ENCODE measurements around the gene ZNF335.
"Not testable (repeated sequence)": the region's sequence is repeated elsewhere in the genome, so short reads cannot be mapped to it uniquely, and the experiment has no call there.

ZNF335 gene

DNA sequence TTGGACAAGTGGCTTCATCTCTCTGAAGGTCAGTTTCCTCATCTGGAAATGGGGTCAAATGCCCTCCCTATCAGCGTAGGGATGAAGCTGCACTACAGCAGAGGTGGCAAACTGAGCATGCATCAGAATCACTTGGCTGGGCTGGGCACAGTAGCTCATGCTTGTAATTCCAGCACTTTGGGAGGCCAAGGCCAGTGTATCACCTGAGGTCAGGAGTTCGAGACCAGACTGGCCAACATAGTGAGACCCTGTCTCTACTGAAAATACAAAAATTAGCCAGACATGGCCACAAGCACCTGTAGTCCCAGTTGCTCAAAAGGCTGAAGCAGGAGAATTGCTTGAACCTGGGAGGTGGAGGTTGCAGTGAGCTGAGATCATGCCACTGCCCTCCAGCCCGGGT is 30.0 kb upstream of the ZNF335 start:
- no peak for DNase-seq

DNA sequence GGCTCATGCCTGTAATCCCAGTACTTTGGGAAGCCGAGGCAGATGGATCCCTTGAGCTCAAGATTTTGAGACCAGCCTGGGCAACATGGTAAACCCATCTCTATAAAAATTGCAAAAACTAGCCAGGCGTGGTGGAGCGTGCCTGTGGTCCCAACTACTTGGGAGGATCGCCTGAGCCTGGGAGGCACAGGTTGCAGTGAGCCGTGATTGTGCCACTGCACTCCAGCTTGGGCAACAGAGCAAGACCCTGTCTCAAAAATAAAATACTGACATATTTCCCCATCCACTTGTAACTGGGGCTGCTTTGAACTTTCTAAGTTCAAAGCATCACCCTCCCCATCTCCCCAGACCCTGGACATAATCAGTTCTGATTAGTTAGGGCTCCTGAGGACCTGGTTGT is 29.5 kb upstream of the ZNF335 start:
- DNase-seq: no peak

DNA sequence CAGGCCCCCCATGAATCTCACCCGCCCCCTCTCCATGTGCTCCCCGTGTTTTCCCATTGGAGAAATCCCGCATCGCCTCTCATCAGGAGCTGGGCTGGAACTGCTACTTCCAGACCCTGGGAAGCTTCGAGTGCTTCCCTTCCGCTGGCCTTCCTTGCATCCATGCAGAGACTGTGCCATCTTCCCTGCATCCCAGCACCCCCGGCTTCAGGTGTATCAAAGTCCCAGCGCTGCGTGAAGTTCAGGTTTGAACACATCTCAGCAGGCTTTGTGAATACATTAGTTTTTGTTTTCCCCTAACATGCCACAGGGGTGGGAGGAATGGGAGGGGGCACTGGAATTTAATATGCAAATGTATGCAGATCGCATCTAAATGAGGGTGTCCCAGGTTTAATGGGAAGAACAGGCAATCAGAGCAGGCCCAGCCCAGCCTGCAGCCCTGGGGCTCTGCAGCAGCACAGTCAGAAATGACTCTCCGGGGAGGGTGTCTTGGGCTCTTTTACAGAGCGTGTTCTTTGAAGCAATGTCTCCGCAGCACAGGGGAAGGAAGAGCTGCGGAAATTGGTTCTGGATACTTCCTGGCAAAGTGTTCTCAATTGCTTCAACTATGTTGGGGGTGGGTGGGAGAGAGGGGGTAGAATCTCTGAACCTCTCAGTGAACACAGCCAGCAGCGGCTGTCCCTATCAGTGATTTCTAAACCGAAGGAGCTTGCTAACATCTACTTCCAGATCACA is 28.4 kb upstream of the ZNF335 start:
- peak in 1 of 5 donors; percentile 39 for DNase-seq

DNA sequence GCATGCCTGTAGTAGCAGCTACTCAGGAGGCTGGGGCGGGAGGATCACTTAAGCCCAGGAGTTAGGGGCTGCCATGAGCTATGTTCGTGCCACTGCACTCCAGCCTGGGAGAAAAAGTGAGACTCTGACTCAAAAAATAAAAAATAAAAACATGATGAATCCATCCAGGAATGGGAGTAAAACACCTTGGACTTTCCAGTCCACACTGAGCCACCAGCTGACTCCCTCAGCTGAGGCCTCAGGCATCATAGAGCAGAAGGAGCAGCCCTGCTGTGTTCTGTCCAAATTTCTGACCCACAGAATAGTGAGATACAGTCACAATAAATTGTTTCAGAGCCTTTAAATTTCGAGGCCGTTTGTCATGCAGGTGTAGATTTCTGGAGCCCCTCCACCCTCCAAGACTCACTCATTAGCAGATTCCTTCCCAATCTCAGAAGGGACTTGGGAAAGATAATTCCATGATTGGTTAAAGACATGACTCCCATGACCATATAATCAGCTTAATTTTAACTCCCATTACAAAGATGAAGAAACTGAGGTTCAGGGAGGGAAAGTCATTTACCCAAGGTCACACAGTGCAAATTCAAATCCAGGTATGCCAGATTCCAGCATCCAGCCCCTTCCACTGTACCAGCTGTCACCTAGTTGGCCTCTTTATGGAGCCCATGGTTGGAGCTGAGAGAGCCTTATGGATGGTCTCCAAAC is 27.7 kb upstream of the ZNF335 start:
- DNase-seq: no peak

DNA sequence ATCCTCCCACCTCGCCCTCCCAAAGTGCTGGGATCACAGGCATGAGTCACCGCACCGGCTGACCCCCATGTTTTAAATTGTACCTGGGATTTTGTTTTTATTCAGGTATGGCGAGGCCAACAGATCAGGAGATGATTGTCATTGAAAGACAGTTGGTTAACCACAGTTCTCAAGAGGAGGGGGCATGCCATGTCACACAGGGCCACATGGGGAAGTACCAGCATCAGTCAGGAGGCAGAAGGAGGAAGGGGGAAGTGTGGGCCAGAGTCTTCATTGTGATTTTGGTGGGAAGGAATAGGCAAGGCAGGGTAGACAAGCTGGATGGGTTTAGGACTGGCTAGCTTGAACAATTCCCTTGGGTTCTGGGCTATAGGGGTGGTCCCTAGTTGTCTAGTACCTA is 26.8 kb upstream of the ZNF335 start:
- peak in 1 of 5 donors; percentile 32 for DNase-seq

DNA sequence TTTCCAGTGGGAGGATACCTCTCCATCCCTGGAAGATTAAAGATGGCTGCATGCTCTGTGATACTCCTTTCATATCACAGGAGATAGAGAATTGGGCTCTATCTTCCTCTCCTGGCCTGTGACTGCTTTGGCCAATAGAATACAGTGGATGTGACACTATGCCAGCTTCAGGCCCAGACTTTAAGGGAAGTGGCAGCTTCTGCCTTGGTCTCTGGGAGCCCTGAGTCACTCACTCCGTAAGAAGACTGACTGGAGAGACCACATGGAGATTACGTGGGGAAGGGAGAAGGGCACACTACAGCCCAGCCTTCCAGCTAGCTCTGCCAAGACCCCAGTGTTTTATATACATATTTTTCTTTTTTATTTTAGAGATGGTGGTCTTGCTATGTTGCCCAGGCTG is 26.3 kb upstream of the ZNF335 start:
- DNase-seq: no peak

DNA sequence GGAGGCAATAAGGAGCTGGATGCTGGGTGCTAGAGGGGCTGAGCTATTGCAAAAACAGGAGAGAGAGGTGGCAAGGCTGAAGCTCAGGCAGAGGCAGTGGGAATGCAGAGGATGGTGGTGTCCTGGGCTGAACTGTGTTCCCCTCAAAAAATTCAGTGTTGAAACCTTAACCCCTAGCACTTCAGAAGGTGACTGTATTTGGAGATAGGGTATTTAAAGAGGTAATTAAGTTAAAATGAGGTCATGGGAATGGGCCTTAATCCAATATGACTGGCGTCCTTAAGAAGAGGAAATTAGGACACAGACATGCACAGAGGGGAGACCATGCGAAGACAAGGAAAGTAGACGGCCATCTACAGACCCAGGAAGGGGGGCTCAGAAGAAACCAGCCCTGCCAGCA is 25.2 kb upstream of the ZNF335 start:
- DNase-seq: no peak

DNA sequence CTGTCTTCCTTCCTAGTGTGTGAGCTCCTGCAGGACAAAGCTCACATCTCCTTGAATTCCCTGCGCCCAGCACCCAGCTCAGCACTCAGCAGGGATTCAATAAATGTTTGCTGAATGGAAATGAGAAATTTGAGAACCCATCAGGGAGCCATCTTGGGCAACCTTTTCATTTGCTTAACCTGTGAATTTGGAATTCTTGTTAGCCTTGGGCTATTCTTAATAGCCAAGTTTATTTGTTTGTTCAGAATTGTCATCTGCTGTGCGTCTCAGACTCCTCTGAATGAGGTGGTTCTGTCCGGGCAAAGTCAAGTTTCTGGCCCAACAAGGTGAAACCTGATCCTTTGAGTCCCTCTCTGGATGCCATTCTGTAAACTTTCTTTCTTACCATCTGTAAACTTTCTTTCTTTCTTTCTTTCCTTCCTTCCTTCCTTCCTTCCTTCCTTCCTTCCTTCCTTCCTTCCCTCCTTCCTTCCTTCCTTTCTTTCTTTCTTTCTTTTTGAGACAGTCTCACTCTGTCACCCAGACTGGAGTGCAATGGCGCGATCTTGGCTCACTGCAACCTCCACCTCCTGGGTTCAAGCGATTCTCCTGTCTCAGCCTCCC is 23.6 kb upstream of the ZNF335 start:
- DNase-seq: not testable (repeated sequence)

DNA sequence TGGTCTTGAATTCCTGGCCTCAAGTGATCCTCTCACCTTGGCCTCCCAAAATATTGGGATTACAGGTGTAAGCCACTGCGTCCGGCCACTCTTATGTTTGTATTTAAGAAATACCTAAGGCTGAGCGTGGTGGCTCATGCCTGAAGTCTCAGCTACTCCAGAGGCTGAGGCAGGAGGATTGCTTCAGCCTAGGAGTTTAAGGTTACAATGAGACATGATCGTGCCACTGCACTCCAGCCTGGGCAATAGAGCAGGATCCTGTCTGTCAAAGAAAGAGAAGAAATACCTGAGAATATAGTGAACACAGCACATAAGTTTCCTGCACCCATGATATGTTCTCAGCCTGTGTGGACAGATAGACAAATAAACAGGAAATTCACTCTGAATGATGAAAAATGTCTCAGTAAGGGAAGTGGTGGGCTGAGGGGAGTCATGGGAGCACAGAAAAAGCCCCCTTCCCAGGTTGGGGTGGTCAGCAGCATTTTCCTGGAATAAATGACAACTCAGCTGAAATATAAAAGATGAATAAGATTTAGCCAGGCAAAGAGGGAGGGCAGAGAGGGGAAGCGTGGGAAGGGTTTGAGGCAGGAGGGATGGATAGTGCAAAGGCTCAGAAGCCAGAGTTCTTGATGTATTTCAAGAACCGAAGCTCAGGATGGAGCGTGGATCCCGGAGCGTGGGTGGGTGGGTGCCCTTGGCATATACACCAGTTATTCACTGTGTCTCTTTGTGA is 22.9 kb upstream of the ZNF335 start:
- DNase-seq: no peak

DNA sequence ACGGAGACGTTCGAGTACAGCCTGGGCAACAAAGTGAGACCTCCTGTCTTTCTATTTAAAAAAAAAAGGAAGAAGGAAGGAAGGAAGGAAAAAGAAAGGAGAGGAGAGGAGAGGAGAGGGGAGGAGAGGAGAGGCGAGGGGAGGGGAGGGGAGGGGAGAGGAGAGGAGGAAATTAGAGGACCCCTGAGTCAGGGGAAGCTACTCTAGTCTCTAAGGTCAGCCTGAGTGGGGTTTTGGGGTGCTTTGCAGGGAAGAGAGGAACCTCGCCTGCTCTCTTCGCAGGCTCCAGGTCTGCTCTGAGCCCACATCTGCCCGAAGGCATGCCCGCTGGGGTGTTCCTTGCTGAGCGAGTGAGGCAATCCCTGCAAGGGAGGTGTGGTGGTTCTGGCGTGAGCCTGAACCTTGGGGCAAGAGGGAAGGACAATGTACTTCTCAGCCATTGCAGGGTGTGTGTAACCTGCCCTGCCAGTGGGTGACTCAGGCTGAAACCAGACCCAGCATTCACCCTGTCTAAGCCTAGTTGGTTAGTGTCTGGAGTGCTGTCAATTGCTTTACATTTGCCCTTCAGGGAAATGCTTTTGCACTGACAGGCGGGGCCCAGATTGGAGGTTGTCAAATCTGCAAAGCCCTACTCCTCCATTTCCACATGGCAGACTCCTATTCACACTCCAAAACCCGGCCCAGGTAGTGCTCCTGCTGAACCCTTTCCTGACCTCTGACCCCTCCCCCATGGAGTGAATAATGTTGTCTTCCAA is 21.4 kb upstream of the ZNF335 start:
- peak in 1 of 5 donors; percentile 29 for DNase-seq

DNA sequence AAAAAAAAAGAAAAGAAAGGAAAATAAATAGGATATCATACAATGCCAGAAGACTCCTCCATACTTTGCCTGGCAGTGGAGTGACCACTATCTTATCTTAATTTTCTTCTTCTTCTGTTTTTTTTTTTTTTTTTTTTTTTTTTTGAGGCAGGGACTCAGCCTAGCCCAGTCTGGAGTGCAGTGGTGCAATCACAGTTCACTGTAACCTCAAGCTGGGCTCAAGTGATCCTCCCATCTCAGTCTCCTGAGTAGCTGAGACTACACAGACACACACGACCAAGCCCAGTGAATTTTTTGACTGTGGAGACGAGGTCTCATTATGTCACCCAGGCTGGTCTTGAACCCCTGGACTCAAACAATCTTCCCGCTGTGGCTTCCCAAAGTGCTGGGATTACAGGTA is 19.6 kb upstream of the ZNF335 start:
- no peak for DNase-seq

DNA sequence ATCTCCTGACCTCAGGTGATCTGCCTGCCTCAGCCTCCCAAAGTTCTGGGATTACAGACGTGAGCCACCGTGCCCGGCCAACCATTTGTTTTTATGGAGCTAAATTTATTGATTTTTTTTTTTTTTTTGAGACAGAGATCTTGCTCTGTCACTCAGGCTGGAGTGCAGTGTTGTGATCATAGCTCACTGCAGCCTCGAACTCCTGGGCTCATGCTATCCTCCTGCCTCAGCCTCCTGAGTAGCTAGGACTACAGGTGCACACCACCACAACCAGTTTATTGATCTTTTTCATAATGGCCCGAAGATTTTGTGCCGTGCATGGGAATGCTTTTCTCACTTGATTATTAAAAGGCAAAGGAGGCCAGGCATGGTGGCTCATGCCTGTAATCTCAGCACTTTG is 16.8 kb upstream of the ZNF335 start:
- DNase-seq: not testable (repeated sequence)

DNA sequence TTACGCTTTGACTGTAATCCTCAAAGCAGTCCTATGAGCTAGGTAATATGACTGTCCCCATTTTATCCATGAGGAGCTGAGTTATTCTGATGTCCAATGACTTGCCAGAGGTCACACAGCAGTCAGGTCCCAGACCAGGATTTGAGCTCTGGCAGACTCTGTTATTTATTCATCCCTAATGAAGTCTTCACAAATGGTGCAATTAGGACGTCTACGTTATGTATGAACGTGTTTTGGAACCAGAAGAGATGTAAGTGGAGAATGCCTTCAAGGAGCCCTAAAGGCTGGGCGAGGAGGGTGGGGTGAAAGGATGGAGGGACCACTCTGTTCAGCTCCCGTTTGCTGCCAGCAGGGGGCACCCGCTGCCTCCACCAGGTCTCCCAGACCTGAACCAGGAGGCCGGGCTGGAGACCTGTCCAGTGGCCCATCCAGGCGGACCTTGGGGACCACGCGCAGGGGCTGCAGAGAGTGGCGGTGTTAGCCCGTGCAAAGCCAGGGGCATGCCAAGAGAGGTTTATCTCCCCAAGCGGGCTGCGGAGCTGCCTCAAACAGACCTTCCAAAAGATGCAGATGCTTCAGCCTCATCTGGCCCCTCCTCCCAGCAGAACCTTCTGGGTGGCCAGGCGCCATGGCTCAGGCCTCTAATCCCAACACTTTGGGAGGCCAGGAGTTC is 15.2 kb upstream of the ZNF335 start:
- peak; percentile 53 to 71 (median 64) for DNase-seq

DNA sequence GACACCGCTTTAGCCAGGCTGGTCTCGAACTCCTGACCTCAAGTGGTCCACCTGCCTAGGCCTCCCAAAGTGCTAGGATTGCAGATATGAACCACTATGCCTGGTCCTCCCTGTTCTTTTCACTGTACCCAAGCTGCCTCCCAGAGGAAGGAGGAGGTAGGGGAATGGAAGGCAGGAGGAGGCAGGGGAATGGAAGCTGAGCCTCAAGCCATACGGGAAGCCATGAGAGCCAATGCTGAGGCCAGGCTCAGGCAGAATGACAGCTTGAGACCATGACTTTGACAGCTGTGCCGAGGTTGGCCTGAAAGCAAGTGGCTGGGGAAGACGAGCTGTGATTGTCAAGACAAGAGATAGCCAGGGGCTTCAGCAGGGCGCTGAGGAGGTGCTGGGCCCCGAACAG is 13.6 kb upstream of the ZNF335 start:
- DNase-seq: no peak

DNA sequence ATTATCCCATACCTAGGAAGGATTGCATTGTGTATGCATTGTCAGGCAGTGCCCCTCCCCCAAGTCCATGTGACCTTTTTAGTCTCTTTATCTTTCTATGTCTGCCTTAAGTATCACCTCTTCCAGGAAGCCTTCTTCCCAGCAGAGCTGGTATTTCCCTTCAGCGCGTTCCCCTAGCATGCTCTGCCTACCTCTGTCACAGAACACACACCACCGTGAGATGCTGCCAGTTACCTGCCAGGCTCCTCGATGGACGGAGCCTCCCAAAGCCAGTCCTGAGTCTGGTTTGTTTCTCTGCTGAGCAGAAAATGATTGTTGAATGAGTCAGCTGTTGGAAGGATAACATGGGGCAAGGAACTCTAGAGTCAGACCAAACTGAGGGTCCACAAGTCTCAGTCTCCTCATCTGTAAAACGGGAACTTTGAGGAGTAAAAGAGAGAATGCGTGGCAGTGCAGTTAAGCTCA is 11.3 kb upstream of the ZNF335 start:
- peak in 1 of 5 donors; percentile 41 for DNase-seq

DNA sequence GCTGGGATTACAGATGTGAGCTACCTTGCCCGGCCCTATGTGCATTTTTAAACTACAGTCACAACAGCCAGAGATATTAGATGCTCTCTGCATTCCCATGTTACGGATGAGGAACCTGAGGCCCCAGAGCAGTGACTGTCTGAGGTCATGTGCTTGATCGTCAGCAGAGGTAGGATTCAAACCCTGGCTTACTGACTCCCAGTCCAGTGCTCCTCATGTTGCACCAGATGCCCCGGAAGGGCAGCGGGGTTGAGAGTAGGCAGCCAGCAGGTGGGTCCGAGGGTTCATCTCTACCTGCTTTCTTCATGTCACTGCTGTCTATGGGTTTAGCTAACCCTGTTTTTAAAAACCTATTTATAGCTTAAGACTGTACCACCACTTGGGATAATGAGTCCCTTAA is 9.3 kb upstream of the ZNF335 start:
- DNase-seq: no peak

DNA sequence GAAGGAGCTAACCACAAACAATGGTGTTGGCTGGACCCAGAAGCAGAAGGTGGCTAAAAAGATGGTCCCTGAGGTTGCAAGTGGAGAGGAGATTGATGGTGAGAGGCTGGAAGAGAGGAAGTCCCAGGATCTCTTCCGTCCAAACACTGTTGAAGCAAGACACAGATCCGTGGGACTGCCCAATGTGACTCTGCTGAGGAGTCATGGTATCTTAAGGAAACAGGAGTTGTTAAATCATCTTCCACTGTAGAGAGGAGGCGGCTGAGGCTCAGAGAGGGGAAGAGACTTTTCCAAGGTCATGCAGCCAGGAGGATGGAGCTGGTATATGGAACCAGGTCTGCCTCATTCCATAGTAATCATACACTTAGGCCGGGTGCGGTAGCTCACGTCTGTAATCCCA is 4.1 kb upstream of the ZNF335 start:
- no peak for DNase-seq

DNA sequence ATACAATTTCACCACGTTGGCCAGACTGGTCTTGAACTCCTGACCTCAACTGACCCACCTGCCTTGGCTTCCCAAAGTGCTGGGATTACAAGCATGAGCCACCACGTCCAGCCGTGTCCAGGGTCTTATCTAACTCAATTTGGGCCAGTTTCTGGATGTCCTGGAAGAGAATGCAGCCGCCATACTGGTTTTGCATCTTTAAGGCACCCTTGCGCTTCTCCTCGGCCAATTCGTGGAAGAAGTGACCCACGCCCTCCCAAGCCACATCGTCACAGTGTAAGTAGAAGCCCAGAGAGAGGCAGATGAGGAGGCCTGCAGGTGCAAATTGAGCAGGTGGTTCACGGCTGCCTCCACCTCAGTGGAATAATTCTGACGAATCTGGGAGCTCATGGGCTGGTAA is 3.7 kb upstream of the ZNF335 start:
- no peak for DNase-seq

DNA sequence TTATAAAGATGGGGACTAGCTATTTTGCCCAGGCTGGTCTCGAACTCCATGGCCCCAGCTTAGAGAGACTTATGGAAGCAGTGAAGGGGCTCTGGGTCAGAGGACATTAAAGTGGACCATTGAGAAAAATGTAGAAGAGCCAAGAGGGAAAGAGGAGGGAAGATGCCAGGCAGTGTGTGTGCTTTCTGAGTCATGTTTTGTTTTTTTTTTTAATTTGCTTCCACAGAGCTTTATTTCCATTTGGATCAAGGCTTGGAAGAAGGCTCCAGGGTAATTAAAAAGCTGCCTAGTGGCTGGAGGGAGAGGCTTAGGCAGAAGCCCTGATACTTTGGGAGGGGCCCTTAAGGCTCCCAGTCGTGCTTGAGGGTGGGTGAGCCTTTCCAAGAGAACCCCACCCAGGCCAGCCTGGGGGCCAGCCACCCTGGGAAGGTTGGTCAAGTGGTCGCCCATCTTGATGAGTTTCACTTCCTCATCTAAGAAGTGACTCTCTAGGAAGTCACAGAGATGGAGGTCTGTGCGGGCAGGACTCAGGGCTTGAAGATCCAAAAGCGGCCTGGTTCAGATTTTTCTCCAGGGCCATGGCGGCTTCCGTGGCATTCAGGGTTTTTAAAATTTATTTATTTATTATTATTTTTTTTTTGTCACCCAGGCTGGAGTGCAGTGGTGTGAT is 3.0 kb upstream of the ZNF335 start:
- no peak for DNase-seq

DNA sequence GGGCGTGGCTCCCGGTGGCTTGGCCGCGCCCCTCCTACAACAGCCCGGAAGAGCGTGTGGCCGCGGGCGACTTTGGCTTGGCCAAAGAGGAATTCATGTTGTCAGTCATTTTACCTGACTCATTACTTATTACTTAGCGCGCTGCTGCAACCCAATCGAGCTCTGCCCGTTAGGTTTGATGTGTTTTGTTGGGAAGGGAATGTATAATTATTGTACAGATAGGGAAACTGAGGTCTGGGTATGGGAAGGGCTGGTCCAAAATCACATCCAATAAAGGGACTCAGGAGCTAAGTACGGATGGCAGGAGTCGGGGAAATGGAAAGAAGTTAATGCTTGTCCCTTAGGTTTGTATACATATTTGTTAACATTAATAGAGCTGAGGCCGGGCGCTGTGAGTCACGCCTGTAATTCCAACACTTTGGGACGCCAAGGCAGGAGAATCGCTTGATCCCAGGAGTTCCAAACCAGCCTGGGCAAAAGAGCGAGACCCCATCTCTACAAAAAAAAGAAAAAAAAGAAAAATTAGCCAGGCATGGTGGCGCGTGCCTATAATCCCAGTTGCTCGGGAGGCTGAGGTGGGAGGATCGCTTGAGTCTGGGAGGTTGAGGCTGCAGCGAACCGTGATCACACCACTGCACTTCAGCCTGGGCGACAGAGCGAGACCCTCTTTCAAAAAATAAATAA is 639 bp upstream of the ZNF335 start:
- peak in 1 of 5 donors; percentile 96 for DNase-seq

DNA sequence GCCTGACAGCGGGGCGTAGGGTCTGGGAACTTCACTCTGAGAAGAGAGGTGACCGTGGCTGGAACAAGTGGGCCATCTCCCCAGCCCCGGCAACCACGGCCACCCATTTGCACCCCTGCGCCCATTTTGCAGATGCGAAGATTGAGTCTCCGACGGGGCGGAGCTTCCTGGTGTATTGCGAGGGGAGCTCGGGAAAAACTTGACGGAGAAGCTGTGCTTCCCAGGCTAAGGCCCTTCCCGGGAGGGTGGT is 653 bp downstream of the ZNF335 start:
- peak in 1 of 5 donors; percentile 30 for DNase-seq
